CD14-positive monocyte (primary cell): ENCODE measurements around the gene CSNK1G1. TPM values are rescaled to one million over a fixed set of nuclear protein-coding genes. Genes with fewer than 3 reads are reported as not detected.

Experiments used
- DNase-seq, 3 donors: peaks; one replicate each; pipeline ENCODE4 v3.0.0-alpha.2; 2011 to 2022
- H2AFZ ChIP-seq: 2 replicates; pipeline ENCODE4 v1.6.0; 2012; ENCODE audit warnings: mild to moderate bottlenecking, low read depth, low read length, inconsistent platforms; ENCODE audit not compliant: insufficient read depth, poor library complexity, severe bottlenecking
- H3K27ac ChIP-seq, 2 donors: 1 replicate in 1 of 2; 2 replicates in 1 of 2; pipeline ENCODE4 v1.5.1; 2012 to 2013; ENCODE audit warnings: low read length in 2 of 2, control low read depth in 1 of 2, inconsistent platforms in 1 of 2, low read depth in 1 of 2, mild to moderate bottlenecking in 1 of 2
- H3K27me3 ChIP-seq, 2 donors: one replicate each; pipeline versions ENCODE4 v1.6.0 to v1.6.1; 2011 to 2013; ENCODE audit warnings: low read length in 2 of 2; ENCODE audit not compliant: control insufficient read depth in 2 of 2, insufficient read depth in 2 of 2
- H3K36me3 ChIP-seq, 2 donors: replicated peaks in 1 of 2; 1 replicate in 1 of 2; 2 replicates in 1 of 2; pipeline versions ENCODE4 v1.5.1 to v1.6.1; 2012 to 2013; ENCODE audit warnings: low read length in 2 of 2, control low read depth in 1 of 2, inconsistent platforms in 1 of 2, mild to moderate bottlenecking in 1 of 2; ENCODE audit not compliant: insufficient read depth in 2 of 2, control insufficient read depth in 1 of 2
- H3K4me1 ChIP-seq, 2 donors: 1 replicate in 1 of 2; 2 replicates in 1 of 2; pipeline versions ENCODE4 v1.5.1 to v1.6.1; 2012 to 2013; ENCODE audit warnings: low read length in 2 of 2, control low read depth in 1 of 2, inconsistent platforms in 1 of 2, mild to moderate bottlenecking in 1 of 2, moderate library complexity in 1 of 2; ENCODE audit not compliant: insufficient read depth in 2 of 2, control insufficient read depth in 1 of 2
- H3K4me2 ChIP-seq: replicated peaks from 2 replicates; pipeline ENCODE3; 2012; ENCODE audit warnings: low read length, moderate library complexity, mild to moderate bottlenecking; ENCODE audit not compliant: poor library complexity, severe bottlenecking; ENCODE audit errors: extremely low read depth
- H3K4me3 ChIP-seq, 3 experiments: fragments of 200-600 bp in 1 of 3; sonication (generic) in 1 of 3; replicated peaks in 1 of 3; 1 replicate in 2 of 3; 2 replicates in 1 of 3; pipeline ENCODE4 v1.5.1; 2011 to 2013; ENCODE audit warnings: low read length in 3 of 3, mild to moderate bottlenecking in 3 of 3, control low read depth in 2 of 3, low read depth in 2 of 3, inconsistent platforms in 1 of 3, moderate library complexity in 1 of 3
- H3K79me2 ChIP-seq: 2 replicates; pipeline ENCODE4 v1.6.0; 2012; ENCODE audit warnings: mild to moderate bottlenecking, control low read depth, inconsistent platforms, low read length, moderate library complexity; ENCODE audit not compliant: insufficient read depth
- H3K9ac ChIP-seq: 2 replicates; pipeline ENCODE4 v1.6.0; 2017; ENCODE audit warnings: low read length, mild to moderate bottlenecking; ENCODE audit not compliant: insufficient read depth, poor library complexity, severe bottlenecking
- H3K9me3 ChIP-seq, 2 donors: replicated peaks in 1 of 2; 1 replicate in 1 of 2; 2 replicates in 1 of 2; pipeline versions ENCODE4 v1.5.1 to v1.6.1; 2012 to 2013; ENCODE audit warnings: low read length in 2 of 2, control low read depth in 1 of 2; ENCODE audit not compliant: control insufficient read depth in 1 of 2, insufficient read depth in 1 of 2
- H4K20me1 ChIP-seq: 2 replicates; pipeline ENCODE4 v1.6.0; 2012; ENCODE audit warnings: mild to moderate bottlenecking, low read length, control low read depth, moderate library complexity; ENCODE audit not compliant: insufficient read depth
- H3K27ac Mint-ChIP-seq, 7 donors: one replicate each; pipeline ENCODE4 v1.8.0; 2020; ENCODE audit warnings: mild to moderate bottlenecking in 7 of 7, mixed read lengths in 7 of 7, moderate library complexity in 6 of 7, inconsistent platforms in 2 of 7
- H3K27me3 Mint-ChIP-seq, 3 donors: one replicate each; pipeline ENCODE4 v1.8.0; 2021 to 2022; ENCODE audit warnings: low read depth in 3 of 3, mild to moderate bottlenecking in 3 of 3, mixed read lengths in 3 of 3, moderate library complexity in 3 of 3, inconsistent platforms in 1 of 3
- H3K36me3 Mint-ChIP-seq, 2 donors: one replicate each; pipeline ENCODE4 v1.8.0; 2020; ENCODE audit warnings: mixed read lengths in 2 of 2, inconsistent platforms in 1 of 2, mild to moderate bottlenecking in 1 of 2
- H3K4me1 Mint-ChIP-seq: one replicate; pipeline ENCODE4 v1.8.0; 2020; ENCODE audit warnings: mild to moderate bottlenecking, mixed read lengths
- H3K4me3 Mint-ChIP-seq, 2 donors: one replicate each; pipeline ENCODE4 v1.8.0; 2020; ENCODE audit warnings: mild to moderate bottlenecking in 2 of 2, mixed read lengths in 2 of 2, moderate library complexity in 1 of 2
- H3K9me3 Mint-ChIP-seq, 7 donors: one replicate each; pipeline ENCODE4 v1.8.0; 2020 to 2022; ENCODE audit warnings: mixed read lengths in 7 of 7, mild to moderate bottlenecking in 6 of 7, moderate library complexity in 6 of 7, inconsistent platforms in 2 of 7
- WGBS: methylation state at CpG from one replicate; pipeline ENCODE4 v1.1.5; 2013; ENCODE audit warnings: missing lambda C conversion rate; ENCODE audit not compliant: insufficient coverage; 5-methylcytosine and 5-hydroxymethylcytosine counted together
- intact Hi-C, 2 donors: fragments of 100-400 bp; cut with micrococcal nuclease; formaldehyde crosslinking; loops; one replicate each; pipeline versions ENCODE4 v1.15.0 to v1.15.1; 2023
- polyA plus RNA-seq, 3 donors: library from polyadenylated mRNA; depleted of rRNA in 1 of 3; unstranded in 2 of 3; stranded (reverse) in 1 of 3; fragments of 300-500 nt in 2 of 3; fragments of >200 nt in 1 of 3; fragmentation: Illumina TruSeq in 2 of 3; gene quantifications; 1 replicate in 2 of 3; 2 replicates in 1 of 3; pipeline ENCODE4 v1.2.3, GENCODE V29; 2012 to 2021
- TF ChIP-seq, protein P1 (sequence below): fragments of 200-600 bp; IDR thresholded peaks from one replicate; pipeline ENCODE4 v1.8.0; 2022; ENCODE audit warnings: antibody characterized with exemption, mild to moderate bottlenecking

The CSNK1G1 gene
- polyA plus RNA-seq, 3 donors: 4.3 to 8.6 (median 7.7) TPM

- peaks cover 18 to 31% of the 10 kb centered on the region in 2 donors for H3K36me3 Mint-ChIP-seq
- Histone ChIP-seq H3K4me3 (no peak overlapping the region), H3K79me2 (no peaks in the 10 kb centered on the region), H3K36me3 (peaks cover 18 to 26% of the 10 kb centered on the region in 2 donors), H3K27me3 (peaks cover 17 to 25% of the 10 kb centered on the region in 2 donors), H3K4me1 (peaks cover 40 to 47% of the 10 kb centered on the region in 2 donors), H3K4me2 (no peak overlapping the region), H4K20me1 (peaks cover 33% of the 10 kb centered on the region), H2AFZ (no peak overlapping the region), H3K27ac (no peak overlapping the region), H3K9ac (no peak overlapping the region), H3K9me3 (no peaks in the 10 kb centered on the region)
- TF ChIP-seq, protein P1, sequence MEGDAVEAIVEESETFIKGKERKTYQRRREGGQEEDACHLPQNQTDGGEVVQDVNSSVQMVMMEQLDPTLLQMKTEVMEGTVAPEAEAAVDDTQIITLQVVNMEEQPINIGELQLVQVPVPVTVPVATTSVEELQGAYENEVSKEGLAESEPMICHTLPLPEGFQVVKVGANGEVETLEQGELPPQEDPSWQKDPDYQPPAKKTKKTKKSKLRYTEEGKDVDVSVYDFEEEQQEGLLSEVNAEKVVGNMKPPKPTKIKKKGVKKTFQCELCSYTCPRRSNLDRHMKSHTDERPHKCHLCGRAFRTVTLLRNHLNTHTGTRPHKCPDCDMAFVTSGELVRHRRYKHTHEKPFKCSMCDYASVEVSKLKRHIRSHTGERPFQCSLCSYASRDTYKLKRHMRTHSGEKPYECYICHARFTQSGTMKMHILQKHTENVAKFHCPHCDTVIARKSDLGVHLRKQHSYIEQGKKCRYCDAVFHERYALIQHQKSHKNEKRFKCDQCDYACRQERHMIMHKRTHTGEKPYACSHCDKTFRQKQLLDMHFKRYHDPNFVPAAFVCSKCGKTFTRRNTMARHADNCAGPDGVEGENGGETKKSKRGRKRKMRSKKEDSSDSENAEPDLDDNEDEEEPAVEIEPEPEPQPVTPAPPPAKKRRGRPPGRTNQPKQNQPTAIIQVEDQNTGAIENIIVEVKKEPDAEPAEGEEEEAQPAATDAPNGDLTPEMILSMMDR: no peak
- no peak overlapping the region for H3K27ac Mint-ChIP-seq
- no peak for DNase-seq
- peaks cover 36% of the 10 kb centered on the region for H3K4me1 Mint-ChIP-seq
- H3K9me3 Mint-ChIP-seq: peaks cover 0 to 7% (median 2%) of the 10 kb centered on the region in 7 donors
- 90% methylated on average over 2 of the region's 3 CpGs for WGBS
- no peak overlapping the region for H3K4me3 Mint-ChIP-seq
- intact Hi-C loops: no loop called here
- H3K27me3 Mint-ChIP-seq: peaks cover 24 to 34% (median 30%) of the 10 kb centered on the region in 3 donors
These were observed 207.4 kb downstream of the CSNK1G1 start for GRCh38 chr15:64148581-64148980.

DNA sequence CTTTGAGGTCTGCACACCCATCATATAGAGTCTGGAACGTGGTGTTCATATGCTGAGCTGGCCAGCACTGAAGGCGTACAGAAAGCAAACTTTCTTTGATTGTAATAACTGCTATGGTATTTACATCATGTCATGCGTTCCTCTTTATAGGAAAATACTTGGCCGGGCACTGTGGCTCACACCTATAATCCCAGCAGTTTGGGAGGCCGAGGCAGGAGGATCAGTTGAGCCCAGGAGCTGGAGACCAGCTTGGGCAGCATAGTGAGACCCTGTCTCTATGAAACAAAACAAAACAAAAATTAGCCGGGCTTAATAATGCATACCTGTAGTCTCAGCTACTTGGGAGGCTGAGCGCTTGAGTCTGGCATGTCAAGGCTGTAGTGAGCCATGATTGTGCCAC lies 207.8 kb downstream of the CSNK1G1 start:
- H3K36me3 Mint-ChIP-seq: peaks cover 22 to 36% of the 10 kb centered on the region in 2 donors
- H3K79me2 ChIP-seq: no peaks in the 10 kb centered on the region
- H3K4me1 Mint-ChIP-seq: peaks cover 32% of the 10 kb centered on the region
- no peak overlapping the region for H3K4me3 ChIP-seq
- WGBS: 93% methylated on average over 3 of the region's 7 CpGs
- H3K4me3 Mint-ChIP-seq: no peak overlapping the region
- peaks cover 17 to 22% of the 10 kb centered on the region in 2 donors for H3K27me3 ChIP-seq
- TF ChIP-seq, protein P1: no peak
- peaks cover 22 to 30% of the 10 kb centered on the region in 2 donors for H3K36me3 ChIP-seq
- H3K27ac ChIP-seq: no peak overlapping the region
- no peaks in the 10 kb centered on the region for H3K9me3 ChIP-seq
- peaks cover 21 to 30% (median 26%) of the 10 kb centered on the region in 3 donors for H3K27me3 Mint-ChIP-seq
- H4K20me1 ChIP-seq: peaks cover 29% of the 10 kb centered on the region
- H3K9ac ChIP-seq: no peak overlapping the region
- H3K9me3 Mint-ChIP-seq: peaks cover 0 to 7% (median 2%) of the 10 kb centered on the region in 7 donors
- no peak overlapping the region for H2AFZ ChIP-seq
- DNase-seq: no peak
- no peak overlapping the region for H3K4me2 ChIP-seq
- H3K4me1 ChIP-seq: peaks cover 36 to 43% of the 10 kb centered on the region in 2 donors
- intact Hi-C loops: no loop called here
- no peak overlapping the region for H3K27ac Mint-ChIP-seq
